IPS-15b (cell line): ENCODE measurements around the gene DGKB.

Experiments
- H3K27me3 ChIP-seq: one replicate; pipeline ENCODE4 v1.6.1; 2013; ENCODE audit warnings: low read length; ENCODE audit not compliant: control insufficient read depth, insufficient read depth
- H3K36me3 ChIP-seq: one replicate; pipeline ENCODE4 v1.6.1; 2013; ENCODE audit warnings: low read length; ENCODE audit not compliant: control insufficient read depth, insufficient read depth
- H3K4me1 ChIP-seq: one replicate; pipeline ENCODE4 v1.6.1; 2013; ENCODE audit warnings: mild to moderate bottlenecking, low read length; ENCODE audit not compliant: control insufficient read depth, insufficient read depth
- H3K4me3 ChIP-seq: one replicate; pipeline ENCODE4 v1.5.1; 2013; ENCODE audit warnings: low read depth, low read length
- H3K9ac ChIP-seq: one replicate; pipeline ENCODE4 v1.6.1; 2013; ENCODE audit warnings: low read depth, mild to moderate bottlenecking, low read length
- H3K9me3 ChIP-seq: one replicate; pipeline ENCODE4 v1.6.1; 2013; ENCODE audit warnings: mild to moderate bottlenecking, low read length; ENCODE audit not compliant: control insufficient read depth, insufficient read depth

The DGKB gene

DNA sequence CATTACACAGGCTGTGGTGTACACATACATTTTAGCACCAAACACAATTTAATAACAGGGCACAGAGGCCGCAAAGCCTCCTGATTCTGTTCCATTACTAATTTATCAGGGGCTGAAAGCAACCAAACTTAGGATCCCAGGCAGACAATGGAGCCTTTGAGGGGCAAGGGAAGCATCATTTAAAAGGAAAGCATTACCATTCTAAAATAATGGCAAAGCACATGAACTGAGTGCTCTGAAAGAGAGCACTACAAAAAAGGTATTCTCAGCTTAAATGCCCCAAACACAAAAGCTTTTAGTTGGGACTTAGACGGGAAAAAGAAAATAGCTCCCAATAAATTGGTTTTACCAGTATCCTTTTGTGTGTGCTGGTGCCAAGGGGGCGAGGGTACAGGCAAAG is 631.1 kb downstream of the DGKB start:
- no peaks in the 10 kb centered on the region for H3K36me3 ChIP-seq
- no peak overlapping the region for H3K9ac ChIP-seq
- H3K9me3 ChIP-seq = no peaks in the 10 kb centered on the region
- no peaks in the 10 kb centered on the region for H3K4me1 ChIP-seq
- H3K27me3 ChIP-seq = no peaks in the 10 kb centered on the region
- no peak overlapping the region for H3K4me3 ChIP-seq

DNA sequence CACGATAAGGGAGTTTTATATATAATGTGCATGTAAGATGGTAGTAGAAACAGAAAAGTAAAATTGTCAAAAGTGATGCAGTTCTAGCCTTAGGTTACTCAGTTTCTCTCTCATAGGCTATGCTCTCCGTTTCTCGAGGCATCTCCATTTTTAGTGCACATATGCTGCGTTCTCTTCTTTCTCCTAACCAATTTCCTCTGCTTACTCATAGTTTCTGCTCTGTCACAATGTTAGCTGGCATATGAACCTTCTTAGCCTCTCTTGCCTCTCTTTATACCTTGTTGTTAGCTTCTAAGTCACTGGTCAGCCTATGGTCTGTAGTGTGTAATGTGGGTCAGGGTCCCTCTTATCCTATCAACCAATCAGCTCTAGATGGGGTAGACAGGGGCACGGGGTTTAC is 632.5 kb downstream of the DGKB start:
- Histone ChIP-seq H3K9ac (no peak overlapping the region), H3K4me3 (no peak overlapping the region), H3K9me3 (no peaks in the 10 kb centered on the region), H3K36me3 (no peaks in the 10 kb centered on the region), H3K27me3 (no peaks in the 10 kb centered on the region), H3K4me1 (no peaks in the 10 kb centered on the region)

- Histone ChIP-seq H3K9me3 (no peaks in the 10 kb centered on the region), H3K4me3 (no peak overlapping the region), H3K36me3 (no peaks in the 10 kb centered on the region), H3K4me1 (no peaks in the 10 kb centered on the region), H3K27me3 (no peaks in the 10 kb centered on the region), H3K9ac (no peak overlapping the region)
Observed at GRCh38 chr7:14260011-14260410, 642.5 kb downstream of the DGKB start.

DNA sequence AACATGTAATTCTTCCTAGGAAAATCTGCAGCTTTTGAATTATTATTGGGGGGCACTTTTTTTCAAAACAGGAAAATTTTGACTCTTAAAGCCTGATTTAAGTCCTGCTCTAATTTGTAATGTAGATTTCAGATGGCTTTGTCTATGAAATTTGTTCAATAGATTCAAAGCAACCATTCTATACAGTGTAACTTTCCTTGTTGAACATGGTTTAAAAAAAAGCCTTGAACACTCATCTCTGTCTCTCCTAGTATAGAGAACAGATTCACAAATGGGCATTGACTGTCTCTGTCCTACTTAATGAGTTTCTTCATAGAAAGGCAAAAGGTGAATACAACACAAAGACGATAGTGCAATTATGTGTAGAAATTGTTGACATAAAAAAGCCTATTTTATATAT is 643.7 kb downstream of the DGKB start:
- Histone ChIP-seq H3K4me1 (no peaks in the 10 kb centered on the region), H3K27me3 (no peaks in the 10 kb centered on the region), H3K36me3 (no peaks in the 10 kb centered on the region), H3K4me3 (no peak overlapping the region), H3K9me3 (no peaks in the 10 kb centered on the region), H3K9ac (no peak overlapping the region)

DNA sequence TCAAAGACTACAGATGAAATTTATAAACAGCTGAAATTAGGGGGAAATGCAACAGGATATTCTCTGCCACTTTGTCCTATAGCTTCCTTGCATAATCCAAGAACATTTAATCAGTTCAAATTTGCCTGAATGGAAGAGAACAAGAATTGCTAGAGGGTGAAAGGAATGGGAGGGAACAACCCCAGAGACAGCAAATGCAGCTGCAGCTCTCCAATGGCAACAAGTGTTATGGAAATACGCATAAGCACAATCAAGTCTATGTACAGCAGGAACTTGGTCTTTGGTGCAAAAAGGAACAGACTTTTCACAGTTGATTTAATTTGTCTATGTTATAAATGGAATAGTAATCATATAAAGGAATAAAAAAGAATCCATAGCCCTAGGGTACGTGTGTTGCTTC is 644.1 kb downstream of the DGKB start:
- H3K27me3 ChIP-seq = no peaks in the 10 kb centered on the region
- no peak overlapping the region for H3K9ac ChIP-seq
- H3K4me3 ChIP-seq = no peak overlapping the region
- H3K36me3 ChIP-seq = no peaks in the 10 kb centered on the region
- H3K9me3 ChIP-seq = no peaks in the 10 kb centered on the region
- no peaks in the 10 kb centered on the region for H3K4me1 ChIP-seq

GRCh38 chr7:14252458-14252857 is 650.1 kb downstream of the DGKB start:
- H3K9ac ChIP-seq = no peak overlapping the region
- no peaks in the 10 kb centered on the region for H3K36me3 ChIP-seq
- H3K27me3 ChIP-seq = no peaks in the 10 kb centered on the region
- H3K4me3 ChIP-seq = no peak overlapping the region
- H3K9me3 ChIP-seq = no peaks in the 10 kb centered on the region
- H3K4me1 ChIP-seq = no peaks in the 10 kb centered on the region

GRCh38 chr7:14242175-14242574 is 660.4 kb downstream of the DGKB start:
- Histone ChIP-seq H3K27me3 (no peaks in the 10 kb centered on the region), H3K4me1 (no peaks in the 10 kb centered on the region), H3K4me3 (no peak overlapping the region), H3K9me3 (no peaks in the 10 kb centered on the region), H3K9ac (no peak overlapping the region), H3K36me3 (no peaks in the 10 kb centered on the region)

DNA sequence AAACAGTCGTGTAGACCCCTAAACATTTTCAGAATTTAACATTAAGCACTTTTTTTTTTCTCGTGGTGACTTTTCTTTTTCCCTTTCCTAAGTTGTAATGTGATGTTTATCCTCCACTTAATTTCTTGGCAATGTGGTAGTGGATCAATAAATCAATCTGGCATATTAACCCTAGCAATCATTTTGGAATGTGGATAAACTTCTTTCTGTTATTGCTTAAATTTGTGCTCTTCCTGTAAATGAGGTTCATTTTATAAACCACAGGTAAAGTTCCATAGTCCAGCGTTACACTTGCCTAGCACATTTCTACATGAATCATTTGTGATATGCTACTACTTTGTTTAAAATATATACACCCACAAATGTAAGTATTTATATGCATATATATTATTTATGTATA is 665.7 kb downstream of the DGKB start:
- no peaks in the 10 kb centered on the region for H3K27me3 ChIP-seq
- H3K9ac ChIP-seq = no peak overlapping the region
- H3K4me3 ChIP-seq = no peak overlapping the region
- H3K36me3 ChIP-seq = no peaks in the 10 kb centered on the region
- H3K9me3 ChIP-seq = no peaks in the 10 kb centered on the region
- H3K4me1 ChIP-seq = no peaks in the 10 kb centered on the region

GRCh38 chr7:14235056-14235455 is 667.5 kb downstream of the DGKB start:
- no peaks in the 10 kb centered on the region for H3K36me3 ChIP-seq
- H3K9me3 ChIP-seq = no peaks in the 10 kb centered on the region
- no peaks in the 10 kb centered on the region for H3K4me1 ChIP-seq
- no peak overlapping the region for H3K9ac ChIP-seq
- no peak overlapping the region for H3K4me3 ChIP-seq
- H3K27me3 ChIP-seq = no peaks in the 10 kb centered on the region

DNA sequence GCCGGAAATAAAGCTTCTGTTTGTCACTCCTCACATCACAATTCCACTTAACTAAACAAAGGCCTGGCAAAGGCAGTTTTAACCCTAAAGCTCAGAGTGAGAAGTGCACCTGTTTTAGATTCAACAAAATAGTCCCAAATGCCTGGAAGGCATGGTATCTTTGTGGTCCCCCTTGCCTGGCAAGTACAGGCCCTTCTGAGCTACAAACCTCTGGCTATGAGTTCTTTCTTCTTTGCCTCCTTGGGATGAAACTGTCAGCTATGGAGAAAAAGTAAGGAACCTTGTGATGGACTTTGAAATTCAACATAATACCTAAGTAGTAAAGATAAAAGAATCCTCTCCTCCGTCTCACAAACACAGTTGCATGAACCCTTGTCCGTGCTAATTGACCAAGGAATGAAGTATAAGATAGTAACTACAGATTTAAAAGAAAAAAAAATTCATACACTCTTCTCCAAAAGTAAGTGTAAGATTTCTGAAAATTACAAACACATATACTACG is 668.6 kb downstream of the DGKB start:
- no peak overlapping the region for H3K9ac ChIP-seq
- H3K4me3 ChIP-seq = no peak overlapping the region
- H3K27me3 ChIP-seq = no peaks in the 10 kb centered on the region
- no peaks in the 10 kb centered on the region for H3K36me3 ChIP-seq
- H3K9me3 ChIP-seq = no peaks in the 10 kb centered on the region
- no peaks in the 10 kb centered on the region for H3K4me1 ChIP-seq

DNA sequence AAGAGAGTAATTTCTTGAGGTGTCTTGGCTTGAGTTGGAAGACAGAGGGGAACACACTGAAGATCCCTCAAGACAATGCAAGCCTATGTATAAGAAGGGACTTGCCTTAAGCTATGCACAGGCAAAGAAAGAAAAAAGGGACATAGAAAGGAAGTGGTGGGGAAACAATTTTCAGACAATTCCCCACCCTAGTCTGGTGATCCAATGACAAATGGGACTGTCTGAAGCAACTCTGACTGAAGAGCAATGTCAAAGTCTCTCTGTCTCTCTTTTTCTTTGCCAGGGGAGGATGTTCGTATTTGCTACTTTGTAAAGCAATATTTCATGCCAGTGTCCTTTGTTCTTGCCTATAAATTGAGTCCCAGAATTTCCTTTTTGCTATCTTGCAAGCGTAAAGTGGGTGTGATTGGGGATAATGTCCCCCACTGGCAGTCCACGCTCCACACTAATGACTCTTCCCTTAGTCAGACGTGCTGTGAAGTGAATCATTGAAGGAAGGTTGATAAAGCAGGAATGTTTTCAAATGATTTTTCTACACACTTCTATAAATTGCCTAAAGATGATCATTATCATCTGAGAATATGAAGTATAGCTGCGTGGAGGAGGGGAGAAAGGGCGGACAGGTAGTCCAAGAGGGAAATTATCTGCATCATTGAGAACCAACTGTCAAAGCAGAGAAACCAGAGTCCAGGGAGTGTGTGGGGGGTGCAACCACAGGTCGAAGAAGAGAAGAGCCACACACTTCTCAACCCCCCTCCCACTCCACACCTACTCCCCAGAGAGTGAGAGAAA is 669.3 kb downstream of the DGKB start:
- Histone ChIP-seq H3K4me1 (no peaks in the 10 kb centered on the region), H3K9me3 (no peaks in the 10 kb centered on the region), H3K27me3 (no peaks in the 10 kb centered on the region), H3K9ac (no peak overlapping the region), H3K36me3 (no peaks in the 10 kb centered on the region), H3K4me3 (no peak overlapping the region)

GRCh38 chr7:14229047-14229446 is 673.5 kb downstream of the DGKB start:
- Histone ChIP-seq H3K9me3 (no peaks in the 10 kb centered on the region), H3K4me1 (no peaks in the 10 kb centered on the region), H3K4me3 (no peak overlapping the region), H3K36me3 (no peaks in the 10 kb centered on the region), H3K9ac (no peak overlapping the region), H3K27me3 (no peaks in the 10 kb centered on the region)
